ENCODE results near the gene FLVCR2. TPM values are rescaled to one million over a fixed set of nuclear protein-coding genes. Genes with fewer than 3 reads are reported as not detected.
A peak's percentile ranks its signal among the peaks of the same experiment; 100 is the strongest.

FLVCR2 gene
- total RNA-seq, 1 donor from 2014 or later = 3.7 TPM

DNA sequence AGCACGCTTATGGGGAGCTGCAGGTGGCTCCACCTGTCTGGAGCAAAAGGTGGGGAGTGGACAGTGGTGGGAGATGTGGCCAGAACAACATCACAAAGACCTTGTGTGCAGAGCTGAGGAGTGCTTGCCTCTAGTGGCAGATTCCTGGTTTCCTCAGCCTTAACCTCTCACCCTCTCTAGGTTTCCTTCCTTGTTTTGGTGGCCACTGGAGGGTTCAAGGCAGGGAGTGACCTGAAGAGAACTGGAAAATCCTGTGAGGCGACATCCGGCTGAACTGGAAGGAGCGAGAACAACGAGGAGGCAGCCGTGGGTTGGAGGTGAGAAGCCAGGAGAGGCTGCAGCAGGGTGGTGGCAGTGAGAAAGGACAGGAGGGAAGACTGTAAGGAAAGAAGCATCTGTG, 6.3 kb upstream of the FLVCR2 start:
- no peak overlapping the region for H3K27ac ChIP-seq
- no peaks in the 10 kb centered on the region for H3K4me1 ChIP-seq
- TF ChIP-seq, protein P1, sequence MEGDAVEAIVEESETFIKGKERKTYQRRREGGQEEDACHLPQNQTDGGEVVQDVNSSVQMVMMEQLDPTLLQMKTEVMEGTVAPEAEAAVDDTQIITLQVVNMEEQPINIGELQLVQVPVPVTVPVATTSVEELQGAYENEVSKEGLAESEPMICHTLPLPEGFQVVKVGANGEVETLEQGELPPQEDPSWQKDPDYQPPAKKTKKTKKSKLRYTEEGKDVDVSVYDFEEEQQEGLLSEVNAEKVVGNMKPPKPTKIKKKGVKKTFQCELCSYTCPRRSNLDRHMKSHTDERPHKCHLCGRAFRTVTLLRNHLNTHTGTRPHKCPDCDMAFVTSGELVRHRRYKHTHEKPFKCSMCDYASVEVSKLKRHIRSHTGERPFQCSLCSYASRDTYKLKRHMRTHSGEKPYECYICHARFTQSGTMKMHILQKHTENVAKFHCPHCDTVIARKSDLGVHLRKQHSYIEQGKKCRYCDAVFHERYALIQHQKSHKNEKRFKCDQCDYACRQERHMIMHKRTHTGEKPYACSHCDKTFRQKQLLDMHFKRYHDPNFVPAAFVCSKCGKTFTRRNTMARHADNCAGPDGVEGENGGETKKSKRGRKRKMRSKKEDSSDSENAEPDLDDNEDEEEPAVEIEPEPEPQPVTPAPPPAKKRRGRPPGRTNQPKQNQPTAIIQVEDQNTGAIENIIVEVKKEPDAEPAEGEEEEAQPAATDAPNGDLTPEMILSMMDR (IDR thresholded peaks at IDR 0.05) = no peak
- peak in 1 of 2 donors; percentile 22 for TF ChIP-seq POLR2AphosphoS5 (IDR thresholded peaks at IDR 0.05; ENCODE audit: insufficient read depth in 1 of 2, low read depth in 1 of 2)
- H3K4me3 ChIP-seq = no peak overlapping the region
- H3K36me3 ChIP-seq = no peaks in the 10 kb centered on the region
- no peaks in the 10 kb centered on the region for H3K27me3 ChIP-seq
- no peaks in the 10 kb centered on the region for H3K9me3 ChIP-seq
- intact Hi-C loops (cut with DNase I) = no loop called here
- DNase-seq (ENCODE audit: extremely low spot score in 2 of 2) = no peak

DNA sequence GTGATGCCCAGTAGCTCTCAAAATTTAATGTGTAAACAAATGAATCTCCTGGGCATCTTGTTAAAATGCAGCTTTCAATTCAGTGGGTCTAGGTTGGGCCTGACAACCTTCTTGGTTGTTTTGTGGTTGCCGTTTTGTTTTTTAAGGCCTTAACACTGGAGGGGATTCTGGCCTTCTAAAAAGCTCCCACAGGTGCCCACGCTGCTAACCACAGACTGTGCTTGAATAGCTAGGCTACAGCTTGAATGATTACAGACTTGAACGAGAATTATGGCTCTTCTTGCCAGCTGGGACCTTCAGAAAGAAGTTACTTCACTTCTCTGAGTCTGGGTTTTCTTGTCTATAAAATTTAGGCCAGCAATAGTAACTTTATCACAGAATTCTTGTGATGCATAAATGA, 1.3 kb upstream of the FLVCR2 start:
- H3K36me3 ChIP-seq = no peaks in the 10 kb centered on the region
- no peak for DNase-seq (ENCODE audit: extremely low spot score in 2 of 2)
- H3K27ac ChIP-seq = no peak overlapping the region
- no peak overlapping the region for H3K4me3 ChIP-seq
- intact Hi-C loops (cut with DNase I) = loop anchor here (5.0 kb wide), 1 partner anchor 75 kb away; no protein-coding TSS in a partner anchor
- no peaks in the 10 kb centered on the region for H3K27me3 ChIP-seq
- H3K4me1 ChIP-seq = peaks cover 28% of the 10 kb centered on the region
- H3K9me3 ChIP-seq = no peaks in the 10 kb centered on the region
- no peak for TF ChIP-seq POLR2AphosphoS5 (IDR thresholded peaks at IDR 0.05; ENCODE audit: insufficient read depth in 1 of 2, low read depth in 1 of 2)
- TF ChIP-seq, protein P1 (IDR thresholded peaks at IDR 0.05) = no peak
- TF ChIP-seq POLR2A (IDR thresholded peaks at IDR 0.05) = no peak

GRCh38 chr14:75577729-75578101, 705 bp upstream of the FLVCR2 start:
- H3K36me3 ChIP-seq = no peaks in the 10 kb centered on the region
- TF ChIP-seq, protein P1 (IDR thresholded peaks at IDR 0.05) = peak; percentile 48 to 85 (median 76)
- no peak for TF ChIP-seq POLR2A (IDR thresholded peaks at IDR 0.05)
- TF ChIP-seq POLR2AphosphoS5 (IDR thresholded peaks at IDR 0.05; ENCODE audit: insufficient read depth in 1 of 2, low read depth in 1 of 2) = peak; percentile 5 to 16
- peak overlapping the region; percentile 85 for H3K27ac ChIP-seq
- H3K4me3 ChIP-seq = peak overlapping the region; percentile 60 to 64
- no peaks in the 10 kb centered on the region for H3K9me3 ChIP-seq
- peak in 1 of 2 donors; percentile 94 for DNase-seq (ENCODE audit: extremely low spot score in 2 of 2)
- intact Hi-C loops (cut with DNase I) = loop anchor here (5.0 kb wide), 1 partner anchor 75 kb away; no protein-coding TSS in a partner anchor
- peaks cover 28% of the 10 kb centered on the region for H3K4me1 ChIP-seq
- no peaks in the 10 kb centered on the region for H3K27me3 ChIP-seq

- intact Hi-C loops (cut with DNase I) = loop anchor here (5.0 kb wide), 1 partner anchor 73 kb away; no protein-coding TSS in a partner anchor
- peak in 1 of 2 donors; percentile 16 for TF ChIP-seq POLR2AphosphoS5 (IDR thresholded peaks at IDR 0.05; ENCODE audit: insufficient read depth in 1 of 2, low read depth in 1 of 2)
- TF ChIP-seq POLR2A (IDR thresholded peaks at IDR 0.05) = no peak
- no peak for DNase-seq (ENCODE audit: extremely low spot score in 2 of 2)
Observed at GRCh38 chr14:75578786-75579337, 442 bp downstream of the FLVCR2 start.

GRCh38 chr14:75579338-75579864, 981 bp downstream of the FLVCR2 start:
- no peaks in the 10 kb centered on the region for H3K9me3 ChIP-seq
- peak overlapping the region; percentile 60 to 64 for H3K4me3 ChIP-seq
- TF ChIP-seq, protein P1 (IDR thresholded peaks at IDR 0.05) = no peak
- TF ChIP-seq POLR2A (IDR thresholded peaks at IDR 0.05) (no peak), POLR2AphosphoS5 (IDR thresholded peaks at IDR 0.05; ENCODE audit: insufficient read depth in 1 of 2, low read depth in 1 of 2) (no peak)
- intact Hi-C loops (cut with DNase I) = loop anchor here (5.0 kb wide), 1 partner anchor 73 kb away; no protein-coding TSS in a partner anchor
- DNase-seq (ENCODE audit: extremely low spot score in 2 of 2) = no peak
- H3K4me1 ChIP-seq = peaks cover 28% of the 10 kb centered on the region
- H3K36me3 ChIP-seq = no peaks in the 10 kb centered on the region
- H3K27ac ChIP-seq = peak overlapping the region; percentile 85
- H3K27me3 ChIP-seq = no peaks in the 10 kb centered on the region

More at GRCh38 chr14:75578786-75579337, 442 bp downstream of the FLVCR2 start:
- Histone ChIP-seq H3K27me3 (no peaks in the 10 kb centered on the region), H3K4me3 (peak overlapping the region; percentile 60 to 64), H3K36me3 (no peaks in the 10 kb centered on the region), H3K27ac (peak overlapping the region; percentile 85), H3K4me1 (peaks cover 28% of the 10 kb centered on the region), H3K9me3 (no peaks in the 10 kb centered on the region)

Data from vagina (tissue), 2 donors.